GM23338 (cell line): ENCODE results near the gene BBX. TPM values are rescaled to one million over a fixed set of nuclear protein-coding genes. Genes with fewer than 3 reads are reported as not detected.

ENCODE experiments used
- ATAC-seq: fragments of 200-7000 bp; cut with Tn5 transposase; 3 replicates; pipeline ENCODE4 v1.9.1; 2020
- DNase-seq: peaks from one replicate; pipeline ENCODE4 v3.0.0-alpha.2; 2015; ENCODE audit warnings: low spot score
- H2AFZ ChIP-seq: fragments of 200-600 bp; sonication (generic); 2 replicates; pipeline ENCODE4 v1.8.0; 2016; ENCODE audit warnings: antibody characterized with exemption, mild to moderate bottlenecking, moderate library complexity
- H3F3A ChIP-seq: fragments of 200-600 bp; sonication (generic); replicated peaks from 2 replicates; pipeline ENCODE4 v1.8.0; 2017; ENCODE audit warnings: antibody characterized with exemption, mixed run types, low read depth
- H3K27ac ChIP-seq: fragments of 200-600 bp; sonication (generic); 2 replicates; pipeline ENCODE4 v1.6.1; 2016; ENCODE audit warnings: low read depth
- H3K27me3 ChIP-seq: fragments of 200-600 bp; sonication (generic); 2 replicates; pipeline ENCODE4 v1.8.0; 2016; ENCODE audit warnings: mild to moderate bottlenecking, mixed run types, moderate library complexity; ENCODE audit not compliant: insufficient read depth
- H3K36me3 ChIP-seq: fragments of 200-600 bp; sonication (generic); 2 replicates; pipeline ENCODE4 v1.8.0; 2016; ENCODE audit warnings: mild to moderate bottlenecking; ENCODE audit not compliant: insufficient read depth
- H3K4me1 ChIP-seq: fragments of 200-600 bp; sonication (generic); 2 replicates; pipeline ENCODE4 v1.8.0; 2016; ENCODE audit warnings: mild to moderate bottlenecking, moderate library complexity; ENCODE audit not compliant: insufficient read depth
- H3K4me2 ChIP-seq: fragments of 200-600 bp; sonication (generic); 2 replicates; pipeline ENCODE4 v1.7.1; 2017; ENCODE audit warnings: mixed run types
- H3K4me3 ChIP-seq: fragments of 200-600 bp; sonication (generic); 2 replicates; pipeline ENCODE4 v1.6.1; 2016; ENCODE audit warnings: mixed run types
- H3K79me2 ChIP-seq: fragments of 200-600 bp; sonication (generic); replicated peaks from 2 replicates; pipeline ENCODE4 v1.8.0; 2017; ENCODE audit warnings: mild to moderate bottlenecking; ENCODE audit not compliant: insufficient read depth
- H3K9me2 ChIP-seq: fragments of 200-600 bp; sonication (generic); 2 replicates; pipeline ENCODE4 v1.8.0; 2017; ENCODE audit not compliant: insufficient read depth
- H4K20me1 ChIP-seq: fragments of 200-600 bp; sonication (generic); replicated peaks from 2 replicates; pipeline ENCODE4 v1.8.0; 2017; ENCODE audit warnings: mild to moderate bottlenecking; ENCODE audit not compliant: insufficient read depth
- H3K27ac Mint-ChIP-seq: 2 replicates; pipeline ENCODE4 v1.8.0; 2020; ENCODE audit warnings: inconsistent platforms, mild to moderate bottlenecking, moderate library complexity, mixed read lengths
- H3K27me3 Mint-ChIP-seq: 3 replicates; pipeline ENCODE4 v1.8.0; 2022; ENCODE audit warnings: low read depth, mild to moderate bottlenecking, moderate library complexity, mixed read lengths, inconsistent platforms; ENCODE audit not compliant: insufficient read depth, poor library complexity
- H3K36me3 Mint-ChIP-seq: 3 replicates; pipeline ENCODE4 v1.8.0; 2021; ENCODE audit warnings: low read depth, mild to moderate bottlenecking, inconsistent platforms, moderate library complexity, mixed read lengths
- H3K4me1 Mint-ChIP-seq: 3 replicates; pipeline ENCODE4 v1.8.0; 2020; ENCODE audit warnings: mild to moderate bottlenecking, inconsistent platforms, mixed read lengths
- H3K4me3 Mint-ChIP-seq: 3 replicates; pipeline ENCODE4 v1.8.0; 2021; ENCODE audit warnings: moderate library complexity, mild to moderate bottlenecking, inconsistent platforms, mixed read lengths
- H3K9me3 Mint-ChIP-seq: 3 replicates; pipeline ENCODE4 v1.8.0; 2020; ENCODE audit warnings: moderate library complexity, mild to moderate bottlenecking, inconsistent platforms, mixed read lengths
- CTCF ChIP-seq, 2 experiments: fragments of 200-600 bp in 1 of 2; sonication (generic) in 1 of 2; conservative IDR thresholded peaks; 2 replicates each; pipeline versions ENCODE4 v1.5.1 to v1.6.1; 2016 to 2017; ENCODE audit warnings: antibody characterized with exemption in 2 of 2, low read depth in 2 of 2, mild to moderate bottlenecking in 2 of 2, moderate library complexity in 1 of 2
- ETS1 ChIP-seq: IDR thresholded peaks from 2 replicates; pipeline ENCODE4 v1.6.1; 2016; ENCODE audit warnings: antibody characterized with exemption
- EZH2 ChIP-seq: fragments of 200-600 bp; sonication (generic); IDR thresholded peaks from one replicate; pipeline ENCODE4 v1.8.0; 2017; ENCODE audit warnings: antibody characterized with exemption, mild to moderate bottlenecking, low read depth; ENCODE audit not compliant: unreplicated experiment
- EZH2phosphoT487 ChIP-seq: fragments of 200-600 bp; sonication (generic); IDR thresholded peaks from one replicate; pipeline ENCODE4 v1.8.1; 2018; ENCODE audit warnings: antibody characterized with exemption; ENCODE audit not compliant: unreplicated experiment
- NANOG ChIP-seq: IDR thresholded peaks from 2 replicates; pipeline ENCODE4 v1.6.1; 2016; ENCODE audit warnings: antibody characterized with exemption, borderline replicate concordance
- POLR2AphosphoS5 ChIP-seq: IDR thresholded peaks from 2 replicates; pipeline ENCODE4 v1.6.1; 2016; ENCODE audit warnings: antibody characterized with exemption, low read depth
- STAT1 ChIP-seq: IDR thresholded peaks from one replicate; pipeline ENCODE4 v1.6.1; 2016; ENCODE audit warnings: antibody characterized with exemption; ENCODE audit not compliant: unreplicated experiment
- ZNF331 ChIP-seq: fragments of 250-450 bp; sonication (Bioruptor Pico); IDR thresholded peaks from 2 replicates; pipeline ENCODE4 v1.5.0; 2020; ENCODE audit warnings: low read depth, mild to moderate bottlenecking, moderate library complexity
- polyA plus RNA-seq: library from polyadenylated mRNA; unstranded; fragments of >200 nt; fragmentation: Nextera tagmentation; extraction: Ambion mirVana; gene quantifications from 2 replicates; pipeline ENCODE4 v1.2.1, GENCODE V29; 2016
- total RNA-seq: library from RNA; depleted of rRNA; stranded (reverse); fragments of >200 nt; shearing (Covaris generic); gene quantifications from 2 replicates; pipeline ENCODE4 v1.2.3, GENCODE V29; 2014
- TF ChIP-seq, protein P1 (sequence below): fragments of 250-450 bp; sonication (Bioruptor Pico); IDR thresholded peaks from 2 replicates; pipeline ENCODE4 v1.5.0; 2020; ENCODE audit warnings: mild to moderate bottlenecking, moderate library complexity
- TF ChIP-seq, protein P2 (sequence below): IDR thresholded peaks from one replicate; pipeline ENCODE4 v1.6.1; 2018; ENCODE audit warnings: antibody characterized with exemption; ENCODE audit not compliant: unreplicated experiment

BBX gene
- total and polyA plus RNA-seq, 2 experiments from 2014 or later: 35.2 to 44.1 TPM

DNA sequence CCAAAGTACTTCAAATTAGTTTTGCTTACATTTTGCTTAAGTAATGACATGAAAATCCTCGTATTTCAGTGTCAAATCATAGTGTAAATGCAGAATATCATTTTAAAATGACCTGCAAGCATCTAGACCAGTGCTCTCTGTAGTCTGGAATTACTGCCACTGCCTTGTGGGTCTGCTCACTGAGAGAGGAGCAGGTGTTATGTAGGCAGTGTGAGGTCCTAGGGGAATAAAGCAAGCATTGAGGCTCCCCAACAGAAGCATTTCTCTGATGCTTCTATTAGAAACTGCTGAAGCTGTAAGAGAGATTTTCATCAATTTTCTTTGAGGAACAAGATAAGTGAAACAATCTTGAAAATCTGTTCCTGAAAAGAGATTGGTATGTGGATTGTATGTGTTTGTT lies 253.2 kb downstream of the BBX start (continued):
- TF ChIP-seq, protein P1, sequence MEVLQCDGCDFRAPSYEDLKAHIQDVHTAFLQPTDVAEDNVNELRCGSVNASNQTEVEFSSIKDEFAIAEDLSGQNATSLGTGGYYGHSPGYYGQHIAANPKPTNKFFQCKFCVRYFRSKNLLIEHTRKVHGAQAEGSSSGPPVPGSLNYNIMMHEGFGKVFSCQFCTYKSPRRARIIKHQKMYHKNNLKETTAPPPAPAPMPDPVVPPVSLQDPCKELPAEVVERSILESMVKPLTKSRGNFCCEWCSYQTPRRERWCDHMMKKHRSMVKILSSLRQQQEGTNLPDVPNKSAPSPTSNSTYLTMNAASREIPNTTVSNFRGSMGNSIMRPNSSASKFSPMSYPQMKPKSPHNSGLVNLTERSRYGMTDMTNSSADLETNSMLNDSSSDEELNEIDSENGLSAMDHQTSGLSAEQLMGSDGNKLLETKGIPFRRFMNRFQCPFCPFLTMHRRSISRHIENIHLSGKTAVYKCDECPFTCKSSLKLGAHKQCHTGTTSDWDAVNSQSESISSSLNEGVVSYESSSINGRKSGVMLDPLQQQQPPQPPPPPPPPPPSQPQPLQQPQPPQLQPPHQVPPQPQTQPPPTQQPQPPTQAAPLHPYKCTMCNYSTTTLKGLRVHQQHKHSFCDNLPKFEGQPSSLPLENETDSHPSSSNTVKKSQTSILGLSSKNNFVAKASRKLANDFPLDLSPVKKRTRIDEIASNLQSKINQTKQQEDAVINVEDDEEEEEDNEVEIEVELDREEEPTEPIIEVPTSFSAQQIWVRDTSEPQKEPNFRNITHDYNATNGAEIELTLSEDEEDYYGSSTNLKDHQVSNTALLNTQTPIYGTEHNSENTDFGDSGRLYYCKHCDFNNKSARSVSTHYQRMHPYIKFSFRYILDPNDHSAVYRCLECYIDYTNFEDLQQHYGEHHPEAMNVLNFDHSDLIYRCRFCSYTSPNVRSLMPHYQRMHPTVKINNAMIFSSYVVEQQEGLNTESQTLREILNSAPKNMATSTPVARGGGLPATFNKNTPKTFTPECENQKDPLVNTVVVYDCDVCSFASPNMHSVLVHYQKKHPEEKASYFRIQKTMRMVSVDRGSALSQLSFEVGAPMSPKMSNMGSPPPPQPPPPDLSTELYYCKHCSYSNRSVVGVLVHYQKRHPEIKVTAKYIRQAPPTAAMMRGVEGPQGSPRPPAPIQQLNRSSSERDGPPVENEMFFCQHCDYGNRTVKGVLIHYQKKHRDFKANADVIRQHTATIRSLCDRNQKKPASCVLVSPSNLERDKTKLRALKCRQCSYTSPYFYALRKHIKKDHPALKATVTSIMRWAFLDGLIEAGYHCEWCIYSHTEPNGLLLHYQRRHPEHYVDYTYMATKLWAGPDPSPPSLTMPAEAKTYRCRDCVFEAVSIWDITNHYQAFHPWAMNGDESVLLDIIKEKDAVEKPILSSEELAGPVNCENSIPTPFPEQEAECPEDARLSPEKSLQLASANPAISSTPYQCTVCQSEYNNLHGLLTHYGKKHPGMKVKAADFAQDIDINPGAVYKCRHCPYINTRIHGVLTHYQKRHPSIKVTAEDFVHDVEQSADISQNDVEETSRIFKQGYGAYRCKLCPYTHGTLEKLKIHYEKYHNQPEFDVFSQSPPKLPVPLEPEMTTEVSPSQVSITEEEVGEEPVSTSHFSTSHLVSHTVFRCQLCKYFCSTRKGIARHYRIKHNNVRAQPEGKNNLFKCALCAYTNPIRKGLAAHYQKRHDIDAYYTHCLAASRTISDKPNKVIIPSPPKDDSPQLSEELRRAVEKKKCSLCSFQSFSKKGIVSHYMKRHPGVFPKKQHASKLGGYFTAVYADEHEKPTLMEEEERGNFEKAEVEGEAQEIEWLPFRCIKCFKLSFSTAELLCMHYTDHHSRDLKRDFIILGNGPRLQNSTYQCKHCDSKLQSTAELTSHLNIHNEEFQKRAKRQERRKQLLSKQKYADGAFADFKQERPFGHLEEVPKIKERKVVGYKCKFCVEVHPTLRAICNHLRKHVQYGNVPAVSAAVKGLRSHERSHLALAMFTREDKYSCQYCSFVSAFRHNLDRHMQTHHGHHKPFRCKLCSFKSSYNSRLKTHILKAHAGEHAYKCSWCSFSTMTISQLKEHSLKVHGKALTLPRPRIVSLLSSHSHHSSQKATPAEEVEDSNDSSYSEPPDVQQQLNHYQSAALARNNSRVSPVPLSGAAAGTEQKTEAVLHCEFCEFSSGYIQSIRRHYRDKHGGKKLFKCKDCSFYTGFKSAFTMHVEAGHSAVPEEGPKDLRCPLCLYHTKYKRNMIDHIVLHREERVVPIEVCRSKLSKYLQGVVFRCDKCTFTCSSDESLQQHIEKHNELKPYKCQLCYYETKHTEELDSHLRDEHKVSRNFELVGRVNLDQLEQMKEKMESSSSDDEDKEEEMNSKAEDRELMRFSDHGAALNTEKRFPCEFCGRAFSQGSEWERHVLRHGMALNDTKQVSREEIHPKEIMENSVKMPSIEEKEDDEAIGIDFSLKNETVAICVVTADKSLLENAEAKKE: no peak
- no peak for TF ChIP-seq NANOG

GRCh38 chr3:107781253-107781652 lies 258.5 kb downstream of the BBX start:
- no peaks in the 10 kb centered on the region for H3F3A ChIP-seq
- ATAC-seq (no peak), DNase-seq (no peak)
- H3K79me2 ChIP-seq: no peaks in the 10 kb centered on the region
- no peak overlapping the region for H2AFZ ChIP-seq
- H3K27me3 Mint-ChIP-seq: peaks cover 1% of the 10 kb centered on the region
- H3K36me3 Mint-ChIP-seq: no peaks in the 10 kb centered on the region
- H3K4me3 Mint-ChIP-seq: no peak overlapping the region
- no peaks in the 10 kb centered on the region; the same call in 1 of the 2 replicates for H4K20me1 ChIP-seq
- no peaks in the 10 kb centered on the region for H3K4me1 ChIP-seq
- H3K27ac Mint-ChIP-seq: no peak overlapping the region
- no peak overlapping the region for H3K27ac ChIP-seq
- no peak overlapping the region for H3K4me3 ChIP-seq
- H3K9me2 ChIP-seq: no peaks in the 10 kb centered on the region
- H3K4me2 ChIP-seq: no peak overlapping the region
- no peaks in the 10 kb centered on the region for H3K27me3 ChIP-seq
- no peaks in the 10 kb centered on the region for H3K4me1 Mint-ChIP-seq
- no peaks in the 10 kb centered on the region for H3K36me3 ChIP-seq
- no peaks in the 10 kb centered on the region for H3K9me3 Mint-ChIP-seq
- TF ChIP-seq NANOG: no peak
- no peak for TF ChIP-seq STAT1
- no peak for TF ChIP-seq EZH2
- no peak for TF ChIP-seq ETS1
- no peak for TF ChIP-seq CTCF (conservative IDR thresholded peaks at IDR 0.05; ENCODE audit: low read depth in 2 of 2)
- TF ChIP-seq, protein P2, sequence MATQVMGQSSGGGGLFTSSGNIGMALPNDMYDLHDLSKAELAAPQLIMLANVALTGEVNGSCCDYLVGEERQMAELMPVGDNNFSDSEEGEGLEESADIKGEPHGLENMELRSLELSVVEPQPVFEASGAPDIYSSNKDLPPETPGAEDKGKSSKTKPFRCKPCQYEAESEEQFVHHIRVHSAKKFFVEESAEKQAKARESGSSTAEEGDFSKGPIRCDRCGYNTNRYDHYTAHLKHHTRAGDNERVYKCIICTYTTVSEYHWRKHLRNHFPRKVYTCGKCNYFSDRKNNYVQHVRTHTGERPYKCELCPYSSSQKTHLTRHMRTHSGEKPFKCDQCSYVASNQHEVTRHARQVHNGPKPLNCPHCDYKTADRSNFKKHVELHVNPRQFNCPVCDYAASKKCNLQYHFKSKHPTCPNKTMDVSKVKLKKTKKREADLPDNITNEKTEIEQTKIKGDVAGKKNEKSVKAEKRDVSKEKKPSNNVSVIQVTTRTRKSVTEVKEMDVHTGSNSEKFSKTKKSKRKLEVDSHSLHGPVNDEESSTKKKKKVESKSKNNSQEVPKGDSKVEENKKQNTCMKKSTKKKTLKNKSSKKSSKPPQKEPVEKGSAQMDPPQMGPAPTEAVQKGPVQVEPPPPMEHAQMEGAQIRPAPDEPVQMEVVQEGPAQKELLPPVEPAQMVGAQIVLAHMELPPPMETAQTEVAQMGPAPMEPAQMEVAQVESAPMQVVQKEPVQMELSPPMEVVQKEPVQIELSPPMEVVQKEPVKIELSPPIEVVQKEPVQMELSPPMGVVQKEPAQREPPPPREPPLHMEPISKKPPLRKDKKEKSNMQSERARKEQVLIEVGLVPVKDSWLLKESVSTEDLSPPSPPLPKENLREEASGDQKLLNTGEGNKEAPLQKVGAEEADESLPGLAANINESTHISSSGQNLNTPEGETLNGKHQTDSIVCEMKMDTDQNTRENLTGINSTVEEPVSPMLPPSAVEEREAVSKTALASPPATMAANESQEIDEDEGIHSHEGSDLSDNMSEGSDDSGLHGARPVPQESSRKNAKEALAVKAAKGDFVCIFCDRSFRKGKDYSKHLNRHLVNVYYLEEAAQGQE: no peak
- TF ChIP-seq POLR2AphosphoS5: no peak
- TF ChIP-seq ZNF331 (CRISPR knock-in tag): no peak
- TF ChIP-seq EZH2phosphoT487: no peak
